ENCODE results near the gene PRR23E.
A peak's percentile ranks its signal among the peaks of the same experiment; 100 is the strongest.

Gene PRR23E

GRCh38 chr3:127157171-127157828, 35.6 kb upstream of the PRR23E start:
- TF ChIP-seq NFIC (IDR thresholded peaks at IDR 0.05) (peak; percentile 67), FOXM1 (IDR thresholded peaks at IDR 0.05; ENCODE audit: borderline replicate concordance, low read depth) (no peak)

GRCh38 chr3:127158614-127159229, 34.2 kb upstream of the PRR23E start:
- peak; percentile 98 for TF ChIP-seq REST (IDR thresholded peaks at IDR 0.05; ENCODE audit: low read depth)
- TF ChIP-seq RAD21 (IDR thresholded peaks at IDR 0.05; ENCODE audit: low read depth), result peak; percentile 14; the same call in 1 of the 2 replicates
- TF ChIP-seq CEBPB (IDR thresholded peaks at IDR 0.05), result no peak
- TF ChIP-seq MAX (IDR thresholded peaks at IDR 0.05), result no peak

GRCh38 chr3:127159543-127159942, 33.4 kb upstream of the PRR23E start:
- no peak for TF ChIP-seq MAX (IDR thresholded peaks at IDR 0.05)
- no peak for TF ChIP-seq NFIC (IDR thresholded peaks at IDR 0.05)
- TF ChIP-seq YY1 (IDR thresholded peaks at IDR 0.05; ENCODE audit: low read depth), result no peak

GRCh38 chr3:127161236-127161635, 31.7 kb upstream of the PRR23E start:
- no peak for TF ChIP-seq CEBPB (IDR thresholded peaks at IDR 0.05)

GRCh38 chr3:127161973-127162579, 30.9 kb upstream of the PRR23E start:
- TF ChIP-seq YY1 (IDR thresholded peaks at IDR 0.05; ENCODE audit: low read depth), result no peak

- TF ChIP-seq ZBTB7A (IDR thresholded peaks at IDR 0.05; ENCODE audit: low read depth) (0 out of 2 replicates have a peak, but pooled peaks have one; percentile 70), REST (IDR thresholded peaks at IDR 0.05; ENCODE audit: low read depth) (peak; percentile 96), TCF12 (IDR thresholded peaks at IDR 0.05; ENCODE audit: low read depth) (no peak)
These were observed 29.8 kb upstream of the PRR23E start for GRCh38 chr3:127162947-127163645.

- TF ChIP-seq NFIC (IDR thresholded peaks at IDR 0.05), result no peak
- TF ChIP-seq ZBTB7A (IDR thresholded peaks at IDR 0.05; ENCODE audit: low read depth), result no peak
- no peak for TF ChIP-seq FOXM1 (IDR thresholded peaks at IDR 0.05; ENCODE audit: borderline replicate concordance, low read depth)
- TF ChIP-seq EP300 (IDR thresholded peaks at IDR 0.05; ENCODE audit: borderline replicate concordance), result no peak
- no peak for TF ChIP-seq TAF1 (IDR thresholded peaks at IDR 0.05; ENCODE audit: low read depth)
- TF ChIP-seq REST (IDR thresholded peaks at IDR 0.05; ENCODE audit: low read depth), result no peak
- TF ChIP-seq CREB1 (IDR thresholded peaks at IDR 0.05; ENCODE audit: low read depth), result no peak
- no peak for TF ChIP-seq TCF12 (IDR thresholded peaks at IDR 0.05; ENCODE audit: low read depth)
- TF ChIP-seq CEBPB (IDR thresholded peaks at IDR 0.05), result no peak
- no peak for TF ChIP-seq EGR1 (IDR thresholded peaks at IDR 0.05)
- no peak for TF ChIP-seq YY1 (IDR thresholded peaks at IDR 0.05; ENCODE audit: low read depth)
- no peak for TF ChIP-seq RAD21 (IDR thresholded peaks at IDR 0.05; ENCODE audit: low read depth)
- no peak for TF ChIP-seq USF1 (IDR thresholded peaks at IDR 0.05)
- no peak for TF ChIP-seq MAX (IDR thresholded peaks at IDR 0.05)
- TF ChIP-seq TEAD4 (IDR thresholded peaks at IDR 0.05), result no peak
These were observed 28.3 kb upstream of the PRR23E start for GRCh38 chr3:127164615-127165014.
